Epithelial cell of proximal tubule (primary cell): ENCODE measurements around the gene FIBP. TPM values are rescaled to one million over a fixed set of nuclear protein-coding genes. Genes with fewer than 3 reads are reported as not detected.

Experiments used
- DNase-seq: peaks from one replicate; pipeline ENCODE4 v3.0.0-alpha.2; 2011; ENCODE audit warnings: low read depth
- H3K4me3 ChIP-seq: 2 replicates; pipeline ENCODE4 v1.5.1; 2011; ENCODE audit warnings: low read depth, mild to moderate bottlenecking, low read length
- total RNA-seq: library from RNA; depleted of rRNA; stranded (reverse); fragments of >200 nt; gene quantifications from 2 replicates; pipeline ENCODE4 v1.2.3, GENCODE V29; 2015
- TF ChIP-seq, protein P1 (sequence below): conservative IDR thresholded peaks from 2 replicates; pipeline ENCODE4 v1.5.1; 2012; ENCODE audit warnings: low read depth, mild to moderate bottlenecking, low read length

FIBP gene
- total RNA-seq = 85.3 and 135 TPM in 2 replicates

DNA sequence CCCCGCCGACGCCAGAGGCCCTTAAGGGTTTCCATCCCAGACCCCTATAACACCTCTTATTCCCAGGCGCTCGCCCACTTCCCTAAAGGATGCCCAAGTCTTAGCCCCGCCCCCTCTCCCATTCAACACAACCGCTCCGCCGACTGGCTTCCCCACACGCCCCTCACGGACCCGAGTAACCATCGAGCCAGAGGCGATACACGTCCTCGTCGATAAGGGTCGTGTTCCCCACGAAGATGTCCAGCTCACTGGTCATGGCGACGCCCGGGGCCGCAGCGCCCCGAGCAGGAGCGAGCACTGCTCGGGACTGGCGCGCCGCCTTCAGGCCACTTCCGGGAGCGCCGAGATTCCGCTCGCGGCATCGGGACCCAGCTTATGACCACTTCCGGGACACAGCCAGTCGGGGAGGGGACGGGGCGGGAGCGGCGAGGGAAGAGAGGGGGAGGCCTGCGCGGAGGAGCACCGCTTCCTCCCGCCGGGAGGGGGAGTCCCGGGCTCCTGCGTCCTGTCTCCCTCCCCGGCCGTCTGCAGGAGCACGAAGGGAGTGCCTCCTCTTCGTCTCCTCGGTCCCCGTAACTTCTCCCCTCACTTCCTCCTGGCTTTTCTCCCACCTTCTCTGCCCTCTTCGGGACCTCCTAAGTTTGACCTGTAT is at the start of gene FIBP:
TSS of gene FIBP (minus strand) at position 309 of the 652 bp plus-strand sequence. CDS start at position 256, 53 bp downstream.
- DNase-seq = no peak
- H3K4me3 ChIP-seq = peak within 1 kb of the TSS; percentile 94
- TF ChIP-seq, protein P1, sequence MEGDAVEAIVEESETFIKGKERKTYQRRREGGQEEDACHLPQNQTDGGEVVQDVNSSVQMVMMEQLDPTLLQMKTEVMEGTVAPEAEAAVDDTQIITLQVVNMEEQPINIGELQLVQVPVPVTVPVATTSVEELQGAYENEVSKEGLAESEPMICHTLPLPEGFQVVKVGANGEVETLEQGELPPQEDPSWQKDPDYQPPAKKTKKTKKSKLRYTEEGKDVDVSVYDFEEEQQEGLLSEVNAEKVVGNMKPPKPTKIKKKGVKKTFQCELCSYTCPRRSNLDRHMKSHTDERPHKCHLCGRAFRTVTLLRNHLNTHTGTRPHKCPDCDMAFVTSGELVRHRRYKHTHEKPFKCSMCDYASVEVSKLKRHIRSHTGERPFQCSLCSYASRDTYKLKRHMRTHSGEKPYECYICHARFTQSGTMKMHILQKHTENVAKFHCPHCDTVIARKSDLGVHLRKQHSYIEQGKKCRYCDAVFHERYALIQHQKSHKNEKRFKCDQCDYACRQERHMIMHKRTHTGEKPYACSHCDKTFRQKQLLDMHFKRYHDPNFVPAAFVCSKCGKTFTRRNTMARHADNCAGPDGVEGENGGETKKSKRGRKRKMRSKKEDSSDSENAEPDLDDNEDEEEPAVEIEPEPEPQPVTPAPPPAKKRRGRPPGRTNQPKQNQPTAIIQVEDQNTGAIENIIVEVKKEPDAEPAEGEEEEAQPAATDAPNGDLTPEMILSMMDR = peak; percentile 64

DNA sequence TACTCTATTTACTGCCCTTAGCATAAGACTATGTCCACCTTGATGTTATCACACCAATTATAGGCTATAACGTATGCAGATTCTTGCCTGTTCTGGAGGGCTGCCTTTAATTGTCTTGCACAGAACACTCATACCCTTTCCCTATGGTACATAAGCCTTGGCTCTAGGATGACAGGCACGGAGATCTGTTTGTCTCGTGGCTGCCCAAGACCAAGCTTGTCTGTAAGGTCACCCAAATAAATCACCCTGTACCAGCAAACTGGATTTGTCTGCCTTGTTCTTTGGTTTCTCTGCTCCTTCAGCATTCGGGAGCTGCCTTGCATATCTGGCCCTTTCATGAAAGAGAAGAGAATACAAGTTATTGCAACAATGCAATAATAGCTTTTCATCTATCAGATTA is 49.5 kb upstream of the FIBP start:
- DNase-seq = no peak
- TF ChIP-seq, protein P1 = no peak
- no peak overlapping the region for H3K4me3 ChIP-seq

DNA sequence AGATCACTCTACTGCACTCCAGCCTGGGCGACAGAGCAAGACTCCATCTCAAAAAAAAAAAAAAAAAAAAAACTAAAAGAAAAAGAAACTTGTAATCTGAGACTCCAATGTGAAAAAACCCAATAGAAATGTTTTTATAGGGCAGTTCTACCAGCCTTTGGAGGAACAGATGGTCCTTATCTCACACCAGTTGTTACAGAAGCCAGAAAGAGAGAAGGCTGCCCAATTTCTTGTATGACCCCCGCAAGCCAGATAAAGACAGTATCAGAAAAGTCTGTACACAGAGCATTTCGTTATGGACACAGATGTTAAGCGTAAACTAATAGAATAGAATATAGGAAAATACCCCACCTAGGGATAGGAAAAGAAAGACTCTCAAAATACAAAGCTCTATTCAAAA is 45.7 kb upstream of the FIBP start:
- no peak for DNase-seq
- TF ChIP-seq, protein P1 = no peak
- no peak overlapping the region for H3K4me3 ChIP-seq

DNA sequence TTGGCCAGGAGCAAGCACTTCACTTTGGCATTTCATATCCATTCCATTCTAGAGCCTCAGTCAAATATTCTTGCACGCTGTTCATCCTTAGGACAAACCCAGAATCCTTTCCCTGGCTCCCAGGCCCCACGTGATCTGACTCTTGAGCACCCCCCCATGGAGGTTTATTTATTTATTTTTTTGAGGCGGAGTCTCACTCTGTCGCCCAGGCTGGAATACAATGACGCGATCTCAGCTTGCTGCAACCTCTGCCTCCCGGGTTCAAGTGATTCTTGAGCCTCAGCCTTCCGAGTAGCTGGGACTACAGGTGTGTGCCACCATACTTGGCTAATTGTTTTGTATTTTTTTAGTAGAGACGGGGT is 44.3 kb upstream of the FIBP start:
- TF ChIP-seq, protein P1 = no peak
- DNase-seq = no peak
- H3K4me3 ChIP-seq = no peak overlapping the region

- TF ChIP-seq, protein P1 = peak; percentile 9
- no peak for DNase-seq
- no peak overlapping the region for H3K4me3 ChIP-seq
Observed at GRCh38 chr11:65931773-65932557, 43.7 kb upstream of the FIBP start.

DNA sequence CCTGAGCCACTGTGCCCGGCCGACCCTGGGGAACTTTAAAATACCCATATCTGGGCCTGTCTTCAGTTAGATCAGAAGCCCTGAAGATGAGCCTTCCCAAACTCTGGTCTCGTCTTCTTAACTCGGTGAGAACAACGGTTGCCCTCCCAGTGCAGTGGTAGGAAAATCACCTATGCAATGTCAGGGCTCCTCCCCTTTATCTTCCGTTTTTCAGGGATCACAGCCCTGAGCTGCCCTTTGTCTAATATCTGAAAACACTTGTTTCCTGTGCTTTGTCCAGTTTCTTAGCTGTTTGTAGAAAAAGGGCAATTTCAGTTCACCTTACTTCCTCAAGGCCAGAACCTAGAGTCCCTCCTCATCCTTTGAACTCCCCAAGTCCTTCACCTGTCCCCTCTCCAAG is 40.4 kb upstream of the FIBP start:
- no peak overlapping the region for H3K4me3 ChIP-seq
- TF ChIP-seq, protein P1 = no peak
- DNase-seq = no peak
